B cell (primary cell): Measurements from ENCODE around the gene PPM1J. TPM values are rescaled to one million over a fixed set of nuclear protein-coding genes. Genes with fewer than 3 reads are reported as not detected.

ENCODE experiments used
- ATAC-seq: fragments of 200-7000 bp; cut with Tn5 transposase; one replicate; pipeline ENCODE4 v1.10.0; 2021; ENCODE audit warnings: low read depth, mild to moderate bottlenecking, moderate number of reproducible peaks, moderate library complexity
- CTCF ChIA-PET: fragments of 350-600 bp; sonication (Branson Sonifier 250); formaldehyde crosslinking; loops from one replicate; lab custom pipeline; 2021; ENCODE audit warnings: antibody characterized with exemption, inconsistent platforms; lab: Charles Lee
- POLR2A ChIA-PET: fragments of 350-600 bp; sonication (Branson Sonifier 250); formaldehyde crosslinking; loops from one replicate; lab custom pipeline; 2021; ENCODE audit warnings: antibody characterized with exemption; lab: Charles Lee
- DNase-seq: peaks from one replicate; pipeline ENCODE4 v3.0.0; 2013
- H2AFZ ChIP-seq: 2 replicates; pipeline ENCODE4 v1.6.1; 2012; ENCODE audit warnings: mild to moderate bottlenecking, low read depth, low read length; ENCODE audit not compliant: insufficient read depth, poor library complexity, severe bottlenecking
- H3K27ac ChIP-seq, 2 donors: 1 replicate in 1 of 2; 2 replicates in 1 of 2; pipeline ENCODE4 v1.5.1; 2012 to 2013; ENCODE audit warnings: low read length in 2 of 2, mild to moderate bottlenecking in 2 of 2, moderate library complexity in 1 of 2
- H3K27me3 ChIP-seq, 4 experiments: fragments of 200-600 bp in 1 of 4; sonication (generic) in 1 of 4; replicated peaks in 1 of 4; 1 replicate in 2 of 4; 2 replicates in 2 of 4; pipeline versions ENCODE4 v1.6.1 to v1.7.0; 2013 to 2016; ENCODE audit warnings: low read length in 3 of 4, mild to moderate bottlenecking in 2 of 4, mixed read lengths in 1 of 4, moderate library complexity in 1 of 4; ENCODE audit not compliant: insufficient read depth in 4 of 4, control insufficient read depth in 3 of 4; ENCODE audit errors: control extremely low read depth in 1 of 4
- H3K36me3 ChIP-seq, 2 experiments: replicated peaks in 1 of 2; 1 replicate in 1 of 2; 2 replicates in 1 of 2; pipeline versions ENCODE4 v1.6.1 to v1.7.1; 2013; ENCODE audit warnings: low read length in 1 of 2; ENCODE audit not compliant: insufficient read depth in 2 of 2, control insufficient read depth in 1 of 2; ENCODE audit errors: control extremely low read depth in 1 of 2, extremely low read depth in 1 of 2
- H3K4me1 ChIP-seq, 2 donors: fragments of 200-600 bp in 1 of 2; sonication (generic) in 1 of 2; 1 replicate in 1 of 2; 2 replicates in 1 of 2; pipeline versions ENCODE4 v1.5.1 to v1.6.1; 2013 to 2017; ENCODE audit warnings: low read length in 2 of 2; ENCODE audit not compliant: control insufficient read depth in 2 of 2, insufficient read depth in 2 of 2
- H3K4me2 ChIP-seq: replicated peaks from 2 replicates; pipeline ENCODE3; 2012; ENCODE audit warnings: mild to moderate bottlenecking, low read depth, low read length; ENCODE audit not compliant: poor library complexity, severe bottlenecking
- H3K4me3 ChIP-seq, 5 experiments: fragments of 200-600 bp in 1 of 5; sonication (generic) in 1 of 5; 1 replicate in 3 of 5; 2 replicates in 2 of 5; pipeline versions ENCODE4 v1.5.1 to v1.7.0; 2011 to 2016; ENCODE audit warnings: low read length in 4 of 5, mild to moderate bottlenecking in 4 of 5, low read depth in 2 of 5, control low read depth in 1 of 5, moderate library complexity in 1 of 5; ENCODE audit not compliant: insufficient read depth in 1 of 5; ENCODE audit errors: control extremely low read depth in 1 of 5, extremely low read depth in 1 of 5
- H3K79me2 ChIP-seq: fragments of 200-600 bp; sonication (generic); one replicate; pipeline ENCODE4 v1.6.0; 2016; ENCODE audit warnings: low read length; ENCODE audit not compliant: control insufficient read depth, insufficient read depth
- H3K9ac ChIP-seq: fragments of 200-600 bp; sonication (generic); 2 replicates; pipeline ENCODE4 v1.6.1; 2017; ENCODE audit warnings: mild to moderate bottlenecking, low read length, moderate library complexity
- H3K9me3 ChIP-seq, 3 donors: one replicate each; pipeline versions ENCODE4 v1.6.1 to v1.7.1; 2013; ENCODE audit warnings: low read length in 2 of 3; ENCODE audit not compliant: control insufficient read depth in 2 of 3, insufficient read depth in 1 of 3; ENCODE audit errors: control extremely low read depth in 1 of 3
- H4K20me1 ChIP-seq: 2 replicates; pipeline ENCODE4 v1.6.0; 2012; ENCODE audit warnings: mild to moderate bottlenecking, low read length; ENCODE audit not compliant: insufficient read depth, control insufficient read depth, poor library complexity, severe bottlenecking
- H3K27ac Mint-ChIP-seq: one replicate; pipeline ENCODE4 v1.8.0; 2021; ENCODE audit warnings: mixed read lengths
- H3K27me3 Mint-ChIP-seq: one replicate; pipeline ENCODE4 v1.8.0; 2021; ENCODE audit warnings: mixed read lengths
- H3K4me1 Mint-ChIP-seq: one replicate; pipeline ENCODE4 v1.8.0; 2021; ENCODE audit warnings: mixed read lengths
- H3K4me3 Mint-ChIP-seq: one replicate; pipeline ENCODE4 v1.8.0; 2021; ENCODE audit warnings: mixed read lengths
- H3K9me3 Mint-ChIP-seq: one replicate; pipeline ENCODE4 v1.8.0; 2022; ENCODE audit warnings: mixed read lengths; ENCODE audit not compliant: insufficient read depth
- CTCF ChIP-seq: fragments of 200-600 bp; IDR thresholded peaks from one replicate; pipeline ENCODE4 v1.8.0; 2022; ENCODE audit warnings: antibody characterized with exemption, mild to moderate bottlenecking
- EZH2 ChIP-seq: IDR thresholded peaks from 2 replicates; pipeline ENCODE4 v1.6.1; 2012; ENCODE audit warnings: borderline replicate concordance, low read depth, mild to moderate bottlenecking, moderate library complexity, low read length; ENCODE audit not compliant: insufficient read depth, poor library complexity, severe bottlenecking
- WGBS: methylation state at CpG from one replicate; pipeline ENCODE4 v1.1.5; 2013; ENCODE audit warnings: missing lambda C conversion rate; ENCODE audit not compliant: insufficient coverage; 5-methylcytosine and 5-hydroxymethylcytosine counted together
- intact Hi-C: fragments of 100-400 bp; cut with micrococcal nuclease; formaldehyde crosslinking; loops from one replicate; pipeline ENCODE4 v1.10.0; 2022
- polyA plus RNA-seq: library from polyadenylated mRNA; depleted of rRNA; stranded (reverse); fragments of >200 nt; gene quantifications from 2 replicates; pipeline ENCODE4 v1.2.3, GENCODE V29; 2012
- total RNA-seq, 2 donors: library from RNA; stranded (reverse); fragments of 120-200 nt in 1 of 2; gene quantifications; 1 replicate in 1 of 2; 2 replicates in 1 of 2; pipeline versions ENCODE4 v1.2.3 to v1.2.4, GENCODE V29; 2013 to 2022

The PPM1J gene
- total and polyA plus RNA-seq, 2 donors (not counting 1 experiment from before 2014, with no cell fraction given) = 2.1 to 7.5 TPM

DNA sequence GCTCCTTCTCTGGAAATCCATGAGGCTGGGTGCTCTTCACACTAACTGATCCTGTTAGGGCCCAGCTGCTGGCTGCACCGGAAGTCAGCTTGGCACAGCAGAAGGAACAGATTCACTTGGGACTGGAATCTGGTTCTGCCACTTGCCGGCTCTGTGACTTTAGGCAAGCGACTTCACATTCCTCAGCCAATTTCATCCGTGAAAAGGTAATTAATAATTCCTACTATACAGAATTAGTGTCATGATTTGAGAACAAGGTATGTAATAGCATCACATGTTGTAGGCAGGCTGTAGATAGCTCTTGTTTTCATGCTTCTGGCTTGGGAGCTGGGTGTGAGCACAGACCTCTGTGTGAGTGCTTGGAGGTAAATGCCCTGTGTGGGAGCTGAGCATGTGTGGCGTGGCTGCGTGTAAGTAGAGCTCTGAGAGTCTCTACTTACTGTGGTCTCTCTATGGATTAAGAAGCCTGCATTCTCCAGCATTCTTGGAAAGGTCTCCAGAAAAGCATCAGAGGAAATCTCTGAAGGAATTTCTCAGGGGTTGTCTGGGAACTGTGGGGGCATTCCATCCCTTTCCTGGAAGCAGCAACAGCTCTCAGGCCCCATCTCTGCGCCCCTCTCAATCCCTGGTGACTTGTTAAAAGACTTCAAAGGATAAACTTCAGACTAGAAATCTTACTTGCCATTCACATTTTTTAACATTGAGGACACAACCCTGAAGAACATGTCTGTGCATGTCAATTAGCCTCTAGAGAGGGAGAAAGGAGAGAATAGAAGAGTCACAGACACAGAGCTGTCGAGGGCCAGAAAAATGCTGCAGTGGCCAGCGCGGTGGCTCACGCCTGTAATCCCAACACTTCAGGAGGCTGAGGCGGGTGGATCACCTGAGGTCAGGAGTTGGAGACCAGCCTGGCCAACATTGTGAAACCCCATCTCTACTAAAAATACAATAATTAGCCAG lies 47.7 kb upstream of the PPM1J start:
- no peak for TF ChIP-seq CTCF
- no peak for TF ChIP-seq EZH2
- Histone ChIP-seq H2AFZ (no peak overlapping the region), H3K36me3 (no peaks in the 10 kb centered on the region), H3K4me1 (no peaks in the 10 kb centered on the region), H3K4me3 (no peak overlapping the region), H3K27me3 (no peaks in the 10 kb centered on the region), H4K20me1 (no peaks in the 10 kb centered on the region), H3K79me2 (no peaks in the 10 kb centered on the region), H3K9me3 (peaks cover 0 to 3% (median 0%) of the 10 kb centered on the region in 3 donors), H3K27ac (no peak overlapping the region), H3K9ac (no peak overlapping the region), H3K4me2 (no peak overlapping the region)
- ChIA-PET POLR2A (no interaction called here), CTCF (interaction anchor here (0.7 kb wide), 1 partner anchor 20 kb away, joined by 3 read pairs; no protein-coding TSS in a partner anchor)
- WGBS = 89% methylated on average over 9 of the region's 12 CpGs
- Mint-ChIP-seq H3K4me3 (no peak overlapping the region), H3K9me3 (no peaks in the 10 kb centered on the region), H3K4me1 (no peaks in the 10 kb centered on the region), H3K27ac (no peak overlapping the region), H3K27me3 (peaks cover 18% of the 10 kb centered on the region)
- DNase-seq (no peak), ATAC-seq (no peak)
- intact Hi-C loops = no loop called here
